GM19099 (cell line): Measurements from ENCODE around the gene SERPINE2.

Experiments
- POLR2A ChIP-seq: IDR thresholded peaks from 3 replicates; pipeline ENCODE4 v1.6.1; 2011; ENCODE audit warnings: low read depth; ENCODE audit not compliant: insufficient read length; ENCODE audit errors: extremely low read depth

Gene SERPINE2

GRCh38 chr2:224034017-224034416 lies 5.1 kb downstream of the SERPINE2 start:
- TF ChIP-seq POLR2A: no peak

GRCh38 chr2:224033601-224034000 lies 5.5 kb downstream of the SERPINE2 start:
- TF ChIP-seq POLR2A: no peak

- TF ChIP-seq POLR2A: no peak
Measured at GRCh38 chr2:224032283-224032682, 6.8 kb downstream of the SERPINE2 start.

- TF ChIP-seq POLR2A: no peak
Measured at GRCh38 chr2:224031358-224031970, 7.6 kb downstream of the SERPINE2 start.

GRCh38 chr2:224030786-224031185 lies 8.3 kb downstream of the SERPINE2 start:
- no peak for TF ChIP-seq POLR2A

GRCh38 chr2:224029876-224030275 lies 9.2 kb downstream of the SERPINE2 start:
- TF ChIP-seq POLR2A: no peak

GRCh38 chr2:224027931-224028330 lies 11.2 kb downstream of the SERPINE2 start:
- TF ChIP-seq POLR2A: no peak

- TF ChIP-seq POLR2A: no peak
Measured at GRCh38 chr2:224027070-224027469, 12.0 kb downstream of the SERPINE2 start.

GRCh38 chr2:224025874-224026273 lies 13.2 kb downstream of the SERPINE2 start:
- TF ChIP-seq POLR2A: no peak

- TF ChIP-seq POLR2A: no peak
Measured at GRCh38 chr2:224024270-224024669, 14.8 kb downstream of the SERPINE2 start.

- no peak for TF ChIP-seq POLR2A
Measured at GRCh38 chr2:224023188-224023587, 15.9 kb downstream of the SERPINE2 start.

- TF ChIP-seq POLR2A: no peak
Measured at GRCh38 chr2:224022486-224022885, 16.6 kb downstream of the SERPINE2 start.

GRCh38 chr2:224020523-224020922 lies 18.6 kb downstream of the SERPINE2 start:
- no peak for TF ChIP-seq POLR2A

GRCh38 chr2:224017957-224018356 lies 21.1 kb downstream of the SERPINE2 start:
- no peak for TF ChIP-seq POLR2A

GRCh38 chr2:224016963-224017362 lies 22.1 kb downstream of the SERPINE2 start:
- TF ChIP-seq POLR2A: no peak

GRCh38 chr2:224014336-224014735 lies 24.8 kb downstream of the SERPINE2 start:
- TF ChIP-seq POLR2A: no peak

- TF ChIP-seq POLR2A: no peak
Measured at GRCh38 chr2:224011837-224012236, 27.2 kb downstream of the SERPINE2 start.
